H1 (cell line): ENCODE results near the gene SLX4. TPM values are rescaled to one million over a fixed set of nuclear protein-coding genes. Genes with fewer than 3 reads are reported as not detected.

ENCODE experiments used
- CTCF ChIA-PET: fragments of 300-600 bp; sonication (Branson Sonifier 250); formaldehyde crosslinking; loops from one replicate; lab custom pipeline; 2021; ENCODE audit not compliant: partially characterized antibody; lab: Charles Lee
- POLR2A ChIA-PET: fragments of 300-600 bp; sonication (Branson Sonifier 250); formaldehyde crosslinking; loops from one replicate; lab custom pipeline; 2021; ENCODE audit warnings: inconsistent platforms; ENCODE audit not compliant: partially characterized antibody; lab: Charles Lee
- DNase-seq, 2 experiments: peaks; one replicate each; pipeline versions ENCODE4 v3.0.0 to v3.0.0-alpha.2; 2010 to 2022; ENCODE audit warnings: low spot score in 2 of 2, low read depth in 1 of 2, mixed read lengths in 1 of 2
- FAIRE-seq: peaks from 2 replicates; lab custom pipeline; 2011; peaks lifted over from hg19 to GRCh38; lab: Jason Lieb, UNC
- H2AFZ ChIP-seq: 2 replicates; pipeline ENCODE4 v1.8.1; 2012; ENCODE audit warnings: low read length, inconsistent platforms
- H2AK5ac ChIP-seq: 2 replicates; pipeline ENCODE4 v1.6.1; 2013; ENCODE audit warnings: low read depth, low read length
- H2BK120ac ChIP-seq: replicated peaks from 2 replicates; pipeline ENCODE3; 2013; ENCODE audit warnings: low read depth, low read length, inconsistent platforms
- H2BK12ac ChIP-seq: 2 replicates; pipeline ENCODE4 v1.6.1; 2013; ENCODE audit warnings: low read depth, low read length
- H2BK15ac ChIP-seq: 2 replicates; pipeline ENCODE4 v1.6.1; 2013; ENCODE audit warnings: low read length
- H2BK20ac ChIP-seq: 2 replicates; pipeline ENCODE4 v1.6.1; 2013; ENCODE audit warnings: low read length
- H2BK5ac ChIP-seq: 2 replicates; pipeline ENCODE4 v1.6.1; 2013; ENCODE audit warnings: low read depth, low read length
- H3K14ac ChIP-seq: 2 replicates; pipeline ENCODE4 v1.6.1; 2013; ENCODE audit warnings: inconsistent platforms; ENCODE audit not compliant: insufficient read length
- H3K18ac ChIP-seq: 2 replicates; pipeline ENCODE4 v1.6.1; 2013; ENCODE audit warnings: low read length; ENCODE audit errors: extremely low read depth
- H3K23ac ChIP-seq: 2 replicates; pipeline ENCODE4 v1.6.1; 2013; ENCODE audit warnings: inconsistent platforms; ENCODE audit not compliant: insufficient read length
- H3K23me2 ChIP-seq: 2 replicates; pipeline ENCODE4 v1.6.1; 2013; ENCODE audit warnings: low read depth, low read length
- H3K27ac ChIP-seq: 2 replicates; pipeline ENCODE4 v1.6.1; 2011; ENCODE audit warnings: low read depth, low read length, inconsistent platforms
- H3K27me3 ChIP-seq, 4 experiments: replicated peaks in 1 of 4; 1 replicate in 1 of 4; 2 replicates in 3 of 4; pipeline versions ENCODE4 v1.6.1 to v1.8.1; 2011 to 2013; ENCODE audit warnings: low read length in 3 of 4, mild to moderate bottlenecking in 3 of 4, inconsistent platforms in 2 of 4, mixed read lengths in 2 of 4, moderate library complexity in 1 of 4; ENCODE audit not compliant: control insufficient read depth in 3 of 4, insufficient read depth in 3 of 4; ENCODE audit errors: extremely low read depth in 1 of 4
- H3K36me3 ChIP-seq, 4 experiments: 2 replicates each; pipeline versions ENCODE4 v1.6.1 to v1.8.1; 2011 to 2013; ENCODE audit warnings: mild to moderate bottlenecking in 4 of 4, low read length in 3 of 4, moderate library complexity in 2 of 4, control low read depth in 1 of 4, inconsistent platforms in 1 of 4; ENCODE audit not compliant: insufficient read depth in 4 of 4, control insufficient read depth in 2 of 4
- H3K4ac ChIP-seq: replicated peaks from 2 replicates; pipeline ENCODE3; 2013; ENCODE audit warnings: low read length, low read depth, mixed read lengths, inconsistent platforms; ENCODE audit not compliant: insufficient read length
- H3K4me1 ChIP-seq, 4 experiments: replicated peaks in 1 of 4; 1 replicate in 1 of 4; 2 replicates in 3 of 4; pipeline versions ENCODE4 v1.6.1 to v1.8.1; 2011 to 2013; ENCODE audit warnings: low read length in 3 of 4, inconsistent platforms in 2 of 4, mixed read lengths in 1 of 4; ENCODE audit not compliant: insufficient read depth in 4 of 4, control insufficient read depth in 3 of 4
- H3K4me2 ChIP-seq, 2 experiments: 2 replicates each; pipeline versions ENCODE4 v1.6.1 to v1.8.1; 2011 to 2013; ENCODE audit warnings: low read depth in 2 of 2, low read length in 2 of 2, control low read depth in 1 of 2, inconsistent platforms in 1 of 2, mild to moderate bottlenecking in 1 of 2; ENCODE audit not compliant: insufficient read depth in 1 of 2
- H3K4me3 ChIP-seq, 4 experiments: fragments of 200-600, 300-600 bp in 1 of 4; sonication (generic), shearing (Covaris generic), sonication (Bioruptor Twin) in 1 of 4; 2 replicates each; pipeline versions ENCODE4 v1.5.1 to v1.8.1; 2011 to 2016; ENCODE audit warnings: low read length in 4 of 4, low read depth in 3 of 4, control low read depth in 2 of 4, inconsistent platforms in 2 of 4, mild to moderate bottlenecking in 2 of 4, mixed read lengths in 1 of 4, moderate library complexity in 1 of 4; ENCODE audit not compliant: insufficient read depth in 2 of 4; ENCODE audit errors: extremely low read depth in 1 of 4
- H3K56ac ChIP-seq: replicated peaks from 2 replicates; pipeline ENCODE3; 2013; ENCODE audit warnings: low read depth, mild to moderate bottlenecking, mixed read lengths, low read length, inconsistent platforms; ENCODE audit not compliant: insufficient read length
- H3K79me1 ChIP-seq: 2 replicates; pipeline ENCODE4 v1.6.1; 2013; ENCODE audit warnings: low read depth, low read length, control low read depth
- H3K79me2 ChIP-seq, 2 experiments: 2 replicates each; pipeline versions ENCODE4 v1.6.1 to v1.8.1; 2012 to 2013; ENCODE audit warnings: low read length in 2 of 2, mild to moderate bottlenecking in 2 of 2, inconsistent platforms in 1 of 2; ENCODE audit not compliant: insufficient read depth in 2 of 2, control insufficient read depth in 1 of 2
- H3K9ac ChIP-seq, 4 experiments: replicated peaks in 1 of 4; 1 replicate in 1 of 4; 2 replicates in 3 of 4; pipeline versions ENCODE4 v1.6.1 to v1.8.1; 2011 to 2013; ENCODE audit warnings: low read depth in 3 of 4, low read length in 3 of 4, control low read depth in 2 of 4, mild to moderate bottlenecking in 2 of 4, moderate library complexity in 2 of 4, inconsistent platforms in 1 of 4; ENCODE audit errors: extremely low read depth in 1 of 4
- H3K9me3 ChIP-seq, 2 experiments: 2 replicates each; pipeline versions ENCODE4 v1.6.1 to v1.8.1; 2012 to 2013; ENCODE audit warnings: mild to moderate bottlenecking in 2 of 2, moderate library complexity in 2 of 2, control low read depth in 1 of 2, inconsistent platforms in 1 of 2, low read depth in 1 of 2, low read length in 1 of 2, mixed read lengths in 1 of 2; ENCODE audit not compliant: insufficient read depth in 2 of 2
- H4K20me1 ChIP-seq, 2 experiments: replicated peaks in 1 of 2; 2 replicates each; pipeline versions ENCODE3 to v1.8.1; 2011 to 2013; ENCODE audit warnings: inconsistent platforms in 2 of 2, low read length in 2 of 2, mild to moderate bottlenecking in 1 of 2; ENCODE audit not compliant: insufficient read depth in 2 of 2, control insufficient read depth in 1 of 2
- H4K5ac ChIP-seq: 2 replicates; pipeline ENCODE4 v1.6.1; 2013; ENCODE audit warnings: low read length, low read depth, mixed read lengths, inconsistent platforms; ENCODE audit not compliant: insufficient read length
- H4K8ac ChIP-seq: 2 replicates; pipeline ENCODE4 v1.8.0; 2013; ENCODE audit warnings: mild to moderate bottlenecking, moderate library complexity, low read length, inconsistent platforms; ENCODE audit not compliant: insufficient read depth; ENCODE audit errors: extremely low read depth
- H4K91ac ChIP-seq: replicated peaks from 2 replicates; pipeline ENCODE3; 2013; ENCODE audit warnings: low read length, mixed read lengths, inconsistent platforms; ENCODE audit not compliant: insufficient read length
- ASH2L ChIP-seq: fragments of 200-600, 300-600 bp; sonication (generic); IDR thresholded peaks from one replicate; pipeline ENCODE4 v1.7.1; 2017; ENCODE audit warnings: low read length
- CTCF ChIP-seq, 3 experiments: IDR thresholded peaks; 1 replicate in 2 of 3; 2 replicates in 1 of 3; pipeline versions ENCODE4 v1.5.1 to v1.6.1; 2011; ENCODE audit warnings: low read length in 3 of 3, mild to moderate bottlenecking in 3 of 3, inconsistent platforms in 2 of 3, low read depth in 1 of 3, moderate library complexity in 1 of 3; ENCODE audit not compliant: insufficient read depth in 1 of 3; ENCODE audit errors: control extremely low read depth in 1 of 3
- KDM5A ChIP-seq: fragments of 200-600 bp; IDR thresholded peaks from 2 replicates; pipeline ENCODE4 v1.7.1; 2012; ENCODE audit warnings: mild to moderate bottlenecking, low read length, inconsistent platforms, mixed read lengths
- RFX5 ChIP-seq: IDR thresholded peaks from 2 replicates; pipeline ENCODE4 v1.6.1; 2011; ENCODE audit warnings: low read depth, low read length, improper control_type of control experiment, borderline replicate concordance
- SIRT6 ChIP-seq: IDR thresholded peaks from one replicate; pipeline ENCODE4 v1.7.1; 2012; ENCODE audit warnings: low read length, inconsistent platforms
- SP1 ChIP-seq: IDR thresholded peaks from 2 replicates; pipeline ENCODE4 v1.6.1; 2011; ENCODE audit warnings: low read depth, low read length
- SUZ12 ChIP-seq: fragments of 200-600 bp; sonication (generic); IDR thresholded peaks from 2 replicates; pipeline ENCODE4 v1.6.1; 2012; ENCODE audit warnings: mild to moderate bottlenecking, inconsistent platforms, low read length, moderate library complexity, mixed read lengths
- TAF7 ChIP-seq: optimal IDR thresholded peaks from 2 replicates; pipeline ENCODE3; 2011; ENCODE audit warnings: low read depth, mild to moderate bottlenecking, inconsistent platforms, low read length, moderate library complexity, borderline replicate concordance
- WGBS, 2 experiments: shearing (Covaris generic) in 1 of 2; methylation state at CpG; one replicate each; pipeline versions ENCODE4 v1.1.6 to v1.1.7; 2013 to 2015; ENCODE audit warnings: low lambda C conversion rate in 2 of 2, mixed read lengths in 2 of 2, inconsistent platforms in 1 of 2, low coverage in 1 of 2, missing lambda C conversion rate in 1 of 2; ENCODE audit not compliant: insufficient replicate concordance in 2 of 2, insufficient coverage in 1 of 2, insufficient read length in 1 of 2; ENCODE audit errors: extremely low coverage in 1 of 2, missing lambda C conversion rate in 1 of 2; 5-methylcytosine and 5-hydroxymethylcytosine counted together
- polyA plus RNA-seq, 7 experiments: library from polyadenylated mRNA; depleted of rRNA in 3 of 7; stranded (reverse) in 5 of 7; unstranded in 2 of 7; fragments of >200 nt in 5 of 7; fragments of 200-250 nt in 2 of 7; gene quantifications; 1 replicate in 5 of 7; 2 replicates in 1 of 7; 4 replicates in 1 of 7; pipeline versions ENCODE4 v1.2.1 to v1.2.3, GENCODE V29; 2011 to 2013; ENCODE audit warnings: missing spikeins in 2 of 7, mixed read lengths in 2 of 7
- total RNA-seq: library from RNA; stranded (reverse); fragmentation: NEBNext Ultra II Directional; extraction: Animal tissue kit (Norgen Biotek cat#: 25700); gene quantifications from 2 replicates; pipeline ENCODE4 v1.2.1, GENCODE V29; 2021

Gene SLX4
- total and polyA plus RNA-seq, 2 of the 8 experiments (the other 6 are each of a cell fraction or from before 2014, with no cell fraction given): 4.4 to 11.4 TPM

- H3K4me3 ChIP-seq: no peak overlapping the region
- H3K4ac ChIP-seq: no peak overlapping the region
- no peak overlapping the region for H3K4me2 ChIP-seq
- H3K79me1 ChIP-seq: no peaks in the 10 kb centered on the region
- peaks cover 0 to 10% (median 4%) of the 10 kb centered on the region in 4 experiments; a peak in 4 of 8 replicates for H3K36me3 ChIP-seq
- peaks cover 0 to 2% of the 10 kb centered on the region in 2 experiments for H4K20me1 ChIP-seq
- H3K79me2 ChIP-seq: peaks cover 0 to 5% of the 10 kb centered on the region in 2 experiments; a peak in 1 of 4 replicates
- no peak overlapping the region for H2BK120ac ChIP-seq
- H2BK12ac ChIP-seq: no peak overlapping the region
- H4K8ac ChIP-seq: no peak overlapping the region
- H3K23me2 ChIP-seq: peaks cover 6% of the 10 kb centered on the region; the same call in 1 of the 2 replicates
- no peaks in the 10 kb centered on the region for H3K9me3 ChIP-seq
- ChIA-PET CTCF (interaction anchor here (0.6 kb wide), 1 partner anchor 562 kb away, joined by 3 read pairs; no protein-coding TSS in a partner anchor), POLR2A (interaction anchor here (0.7 to 0.9 kb wide), 2 partner anchors 66 to 70 kb away, joined by 3 read pairs; no protein-coding TSS in a partner anchor)
- H2BK5ac ChIP-seq: no peak overlapping the region
- H2AK5ac ChIP-seq: no peak overlapping the region
- H2BK15ac ChIP-seq: no peak overlapping the region
- H4K5ac ChIP-seq: no peak overlapping the region
- WGBS, 2 experiments: 94% methylated on average over 7 of the region's 7 CpGs; no CpG with 5 or more reads in 1 of the 2 experiments
- H3K23ac ChIP-seq: no peak overlapping the region
- no peak overlapping the region for H4K91ac ChIP-seq
- FAIRE-seq (no peak), DNase-seq (no peak)
- H2AFZ ChIP-seq: no peak overlapping the region
- H3K9ac ChIP-seq: no peak overlapping the region
- no peak overlapping the region for H3K18ac ChIP-seq
- TF ChIP-seq ASH2L (no peak), SP1 (no peak), KDM5A (no peak), SUZ12 (no peak), SIRT6 (no peak), TAF7 (no peak), CTCF (IDR thresholded peaks at IDR 0.05; ENCODE audit: control extremely low read depth in 1 of 3, insufficient read depth in 1 of 3, low read depth in 1 of 3, low read length in 3 of 3) (no peak), RFX5 (no peak)
- H3K27ac ChIP-seq: no peak overlapping the region
- H3K56ac ChIP-seq: no peak overlapping the region
- no peak overlapping the region for H2BK20ac ChIP-seq
- peaks cover 0 to 4% (median 0%) of the 10 kb centered on the region in 4 experiments; a peak in 2 of 7 replicates for H3K4me1 ChIP-seq
- H3K14ac ChIP-seq: no peak overlapping the region
- peaks cover 0 to 3% (median 0%) of the 10 kb centered on the region in 4 experiments; a peak in 1 of 7 replicates for H3K27me3 ChIP-seq
Observed at GRCh38 chr16:3607161-3607560, 4.2 kb downstream of the SLX4 start.
